A549 treated with AZD9567 at 1 μM for 4 hours (cell line): Measurements from ENCODE around the gene ECEL1. TPM values are rescaled to one million over a fixed set of nuclear protein-coding genes. Genes with fewer than 3 reads are reported as not detected.

ENCODE experiments used
- total RNA-seq: library from RNA; stranded (reverse); fragments of 200-300 nt; extraction: Qiagen RNA extraction; gene quantifications from 5 replicates; pipeline ENCODE4 v1.2.3, GENCODE V29; 2022; ENCODE audit not compliant: insufficient read depth

The ECEL1 gene
- total RNA-seq = 0.14 to 0.31 TPM (median 0.18 TPM) in 4 of 5 replicates, not detected in the other

DNA sequence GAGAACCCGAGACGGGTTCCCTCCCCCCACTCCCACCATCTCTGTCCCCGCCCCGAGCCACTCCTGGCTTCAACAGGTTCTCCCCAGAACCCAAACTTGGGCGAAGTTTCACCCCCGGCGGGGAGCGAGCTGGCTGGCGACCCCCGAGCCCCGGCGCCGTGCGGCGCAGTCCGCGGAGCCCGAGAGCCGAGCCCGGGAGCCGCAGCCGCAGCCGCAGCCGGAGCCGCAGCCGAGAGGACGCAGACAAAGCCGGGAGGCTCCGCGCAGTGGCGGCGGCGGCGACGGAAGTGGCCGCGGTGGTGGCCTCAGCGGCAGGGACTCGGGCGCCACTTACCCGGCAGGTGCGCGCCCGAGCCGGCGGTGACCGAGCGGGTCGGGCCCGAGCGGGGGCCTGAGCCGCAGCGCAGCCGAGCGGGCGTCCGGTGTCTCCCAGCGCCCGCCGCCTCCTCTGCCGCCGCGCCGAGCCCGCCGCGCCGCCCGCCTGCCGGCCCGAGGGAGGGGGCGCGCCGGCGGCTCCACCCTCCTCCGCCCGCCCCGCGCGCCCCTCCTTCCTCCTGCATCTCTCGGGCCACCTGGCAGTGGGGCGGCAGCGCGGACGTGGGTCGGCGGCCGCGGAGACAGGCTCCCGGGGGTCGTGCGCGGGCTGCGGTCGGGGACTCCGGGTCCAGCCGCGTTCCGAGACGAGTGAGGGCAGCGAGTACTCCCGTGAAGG is at the start of gene ECEL1:
Gene ECEL1, minus strand, starts transcription at position 450 of the 712 bp plus-strand sequence. CDS start 1,181 bp downstream, outside the sequence.

DNA sequence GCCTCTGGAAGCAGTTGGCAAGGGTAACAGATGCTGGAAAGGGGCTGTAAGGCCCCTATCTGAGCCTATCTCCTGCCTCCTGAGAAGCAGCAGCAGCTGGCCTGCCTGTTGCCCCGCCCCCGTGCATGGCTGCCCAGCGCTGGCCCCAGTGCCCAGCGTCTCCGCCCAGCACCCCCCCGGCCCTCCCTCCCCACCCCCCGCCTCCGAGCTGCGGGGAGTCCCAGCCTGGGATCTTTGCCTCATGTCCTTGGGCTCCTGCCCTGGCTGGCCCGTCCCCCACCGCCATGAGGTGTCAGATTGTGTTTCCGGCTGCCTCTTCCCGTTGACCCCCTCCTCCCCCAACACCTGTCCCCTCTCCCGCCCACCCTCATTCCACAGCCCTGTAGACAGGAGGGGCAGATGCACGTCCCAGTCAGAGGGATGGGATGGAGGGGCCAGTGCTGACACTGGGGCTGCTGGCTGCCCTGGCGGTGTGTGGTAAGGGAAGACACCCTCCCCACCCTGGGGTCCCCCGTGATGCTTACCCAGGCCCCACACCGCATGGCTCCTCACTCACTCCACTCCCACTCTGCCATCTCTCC is 38.2 kb upstream of the ECEL1 start, which contains the start of gene CHRND:
Gene CHRND, plus strand, starts transcription at position 370 of the 581 bp plus-strand sequence. Its CDS starts 56 bp downstream, at position 426.

GRCh38 chr2:232519581-232520438 is 32.2 kb upstream of the ECEL1 start, which contains the start of gene PRSS56:
TSS of gene PRSS56 (plus strand) at chr2:232520388. CDS start at chr2:232520599, 211 bp downstream.

GRCh38 chr2:232455426-232456255 is 32.0 kb downstream of the ECEL1 start, which contains the start of gene ALPI:
TSS of gene ALPI (plus strand) at chr2:232456153. CDS start at chr2:232456200, 47 bp downstream.

Other genes starting within 250 kb of the ECEL1 start
- gene ALPP, start 109.1 kb downstream of the ECEL1 start, total RNA-seq = 3.1 to 5.7 TPM (median 4.2 TPM) in 5 replicates
- gene ALPG, start 81.0 kb downstream of the ECEL1 start, total RNA-seq = 0.22 to 0.31 TPM (median 0.25 TPM) in 4 of 5 replicates, not detected in the other
- not detected in 5 replicates for gene ALPI, start 31.7 kb downstream of the ECEL1 start, total RNA-seq
- 0.09 to 0.14 TPM (median 0.13 TPM) in 3 of 5 replicates, not detected in the others for gene PRSS56, start 32.6 kb upstream of the ECEL1 start, total RNA-seq
- gene CHRND, start 38.3 kb upstream of the ECEL1 start, total RNA-seq = not detected in 5 replicates
- not detected in 5 replicates for gene CHRNG, start 51.9 kb upstream of the ECEL1 start, total RNA-seq
- gene TIGD1, start 62.7 kb upstream of the ECEL1 start, total RNA-seq = 4.1 to 5.0 TPM (median 4.5 TPM) in 5 replicates
- gene EIF4E2, start 62.9 kb upstream of the ECEL1 start, total RNA-seq = 85.2 to 288 TPM (median 88.5 TPM) in 5 replicates
- 3.0 to 3.8 TPM (median 3.2 TPM) in 5 replicates for gene EFHD1, start 145.8 kb upstream of the ECEL1 start, total RNA-seq
- 24.8 to 40.4 TPM (median 28.3 TPM) in 5 replicates for gene GIGYF2, start 209.5 kb upstream of the ECEL1 start, total RNA-seq